LHCN-M2 (cell line): ENCODE data around the gene ADGRB2. TPM values are rescaled to one million over a fixed set of nuclear protein-coding genes. Genes with fewer than 3 reads are reported as not detected.

Experiments
- DNase-seq: peaks from one replicate; pipeline ENCODE4 v3.0.0-alpha.2; 2012; ENCODE audit warnings: low read depth
- total RNA-seq: library from RNA; depleted of rRNA; stranded (reverse); fragments of >200 nt; gene quantifications from 2 replicates; pipeline ENCODE4 v1.2.3, GENCODE V29; 2014

ADGRB2 gene
- total RNA-seq, 1 experiment from 2014 or later: 22.6 TPM

DNA sequence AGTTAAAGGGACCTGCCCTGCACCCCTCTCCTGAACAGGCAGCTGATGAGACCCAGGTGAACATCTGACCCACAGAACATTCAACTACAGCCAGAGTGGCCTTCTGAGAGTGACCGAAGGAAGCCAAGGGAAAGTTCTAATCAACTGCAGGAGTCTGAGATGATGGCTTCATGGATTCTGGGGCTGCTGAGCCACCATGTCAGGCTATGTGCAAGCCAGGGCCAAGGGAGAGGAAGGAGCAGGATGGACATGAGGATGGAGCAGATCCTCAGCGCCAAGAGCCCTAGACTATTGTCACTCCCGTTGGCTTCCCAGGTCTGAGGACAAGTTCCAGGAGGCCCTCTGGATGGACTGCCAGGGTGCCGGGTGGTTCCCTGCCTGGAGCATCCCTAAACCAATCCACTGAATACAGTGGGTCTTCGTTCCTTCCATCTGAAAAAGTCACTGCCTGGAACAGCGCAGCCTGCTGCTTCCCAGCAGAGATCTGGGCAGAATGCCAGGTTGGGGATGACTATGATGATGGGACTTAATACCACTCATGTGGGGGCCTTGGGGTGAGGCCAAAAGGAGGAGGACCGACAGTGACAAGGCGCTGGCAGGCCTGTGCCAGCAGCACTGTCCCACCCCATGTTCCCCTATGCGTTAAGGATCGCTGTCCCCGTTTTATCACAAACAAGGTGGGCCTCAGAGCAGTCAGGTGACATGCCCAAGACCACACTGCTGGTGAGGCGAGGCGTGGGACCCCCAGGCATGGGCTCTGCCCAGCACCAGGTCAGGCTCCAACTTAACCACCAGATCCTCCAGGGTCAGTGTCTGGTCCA, 31.9 kb upstream of the ADGRB2 start:
- peak; percentile 64 for DNase-seq

DNA sequence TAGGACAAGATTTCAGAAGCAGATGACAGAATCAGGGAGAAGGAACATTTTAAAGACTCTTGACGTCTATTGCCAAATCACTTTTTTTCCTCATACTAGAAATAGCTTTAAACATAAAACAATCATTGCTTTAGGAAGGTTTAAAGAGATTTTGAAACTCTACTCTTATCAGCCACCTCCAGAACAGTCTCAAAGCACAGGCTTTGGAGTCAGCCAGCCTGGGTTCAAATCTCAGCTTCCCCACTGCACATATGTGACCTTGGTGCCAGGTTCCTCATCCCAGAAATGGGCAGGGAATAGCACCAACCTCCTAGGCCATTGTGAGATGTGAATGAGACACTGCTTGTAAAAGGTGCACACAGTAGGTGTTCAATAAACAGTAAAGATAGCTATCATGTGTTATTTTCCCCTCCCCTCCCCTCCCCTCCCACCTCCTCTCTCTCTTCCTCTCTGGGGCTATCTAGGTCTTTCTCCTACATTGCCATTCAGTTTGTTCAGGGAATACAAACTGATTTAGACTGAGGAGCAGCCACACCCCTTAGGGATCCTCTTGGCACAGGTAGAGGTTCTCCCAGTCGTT, 31.0 kb upstream of the ADGRB2 start:
- DNase-seq: no peak

DNA sequence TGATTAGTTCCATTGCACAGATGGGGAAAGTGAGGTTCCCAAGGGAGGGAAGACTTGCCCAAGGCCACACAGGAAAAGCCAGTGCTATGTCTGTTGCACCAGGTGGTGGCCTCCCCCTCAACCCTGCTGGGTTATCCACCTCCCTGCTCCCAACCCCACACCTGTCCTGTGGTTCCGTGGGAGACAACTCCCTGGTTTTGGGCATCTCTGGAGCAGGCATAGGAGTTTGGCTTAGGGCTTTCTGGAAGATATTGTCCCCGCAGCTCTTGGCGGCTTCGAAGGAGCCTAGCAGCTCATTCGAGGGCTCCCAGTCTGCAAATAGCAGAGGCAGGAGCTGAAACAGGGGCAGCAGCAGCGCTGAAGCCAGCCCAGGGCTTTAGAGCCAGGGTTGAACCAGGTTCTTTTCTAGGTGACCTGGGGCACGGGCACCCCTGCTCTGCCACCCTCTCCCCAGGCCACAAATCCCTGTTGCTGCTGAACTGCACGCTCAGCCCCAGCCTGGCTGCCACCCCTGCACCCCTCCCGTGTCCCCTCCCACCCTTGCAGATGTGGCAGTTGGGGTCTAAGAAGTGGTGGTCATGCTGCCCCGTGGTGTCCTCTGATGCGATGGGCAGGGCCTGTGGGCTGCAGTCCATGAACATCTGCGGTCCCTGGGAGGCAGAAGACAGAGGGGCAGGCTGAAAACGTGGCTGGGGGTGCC, 29.6 kb upstream of the ADGRB2 start:
- no peak for DNase-seq

DNA sequence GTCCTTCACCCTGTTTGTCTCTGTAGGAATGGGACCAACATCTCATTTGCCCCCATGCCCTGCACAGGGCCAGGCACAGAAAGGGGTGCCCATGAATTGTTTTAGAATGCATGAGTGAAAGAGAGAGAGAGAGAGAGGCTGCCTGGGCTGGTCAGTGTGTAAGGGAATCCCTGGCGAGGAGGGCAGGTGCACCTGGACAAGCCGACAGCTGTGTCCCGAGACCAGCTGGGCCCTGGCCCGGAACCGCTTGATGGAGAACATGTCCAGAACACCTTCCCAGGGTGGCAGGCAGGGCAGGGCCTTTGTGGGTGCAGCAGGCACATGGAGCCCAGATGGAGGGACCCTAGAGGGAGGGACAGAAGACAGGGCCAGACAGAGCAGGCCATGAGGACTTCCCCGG, 28.9 kb upstream of the ADGRB2 start:
- no peak for DNase-seq

DNA sequence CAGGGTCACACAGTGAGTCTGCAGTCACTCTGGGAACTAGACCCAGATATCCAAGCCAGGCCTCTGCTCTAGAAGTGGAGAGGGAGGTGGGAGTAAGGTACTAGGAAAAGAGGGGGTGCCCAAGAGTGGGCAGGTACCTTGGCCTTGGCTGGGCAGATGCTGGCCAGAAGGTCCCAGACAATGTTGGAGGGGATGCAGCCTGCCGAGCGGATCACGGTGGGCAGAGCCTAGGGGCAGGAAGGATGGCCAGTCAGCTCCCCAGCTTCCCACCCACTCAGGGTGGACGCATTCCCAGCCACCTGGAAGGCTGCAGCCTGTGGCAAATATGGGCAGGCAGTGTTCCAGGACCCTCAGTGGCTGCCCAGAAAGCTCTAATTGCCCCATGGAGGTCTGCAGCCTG, 28.4 kb upstream of the ADGRB2 start:
- DNase-seq: no peak

DNA sequence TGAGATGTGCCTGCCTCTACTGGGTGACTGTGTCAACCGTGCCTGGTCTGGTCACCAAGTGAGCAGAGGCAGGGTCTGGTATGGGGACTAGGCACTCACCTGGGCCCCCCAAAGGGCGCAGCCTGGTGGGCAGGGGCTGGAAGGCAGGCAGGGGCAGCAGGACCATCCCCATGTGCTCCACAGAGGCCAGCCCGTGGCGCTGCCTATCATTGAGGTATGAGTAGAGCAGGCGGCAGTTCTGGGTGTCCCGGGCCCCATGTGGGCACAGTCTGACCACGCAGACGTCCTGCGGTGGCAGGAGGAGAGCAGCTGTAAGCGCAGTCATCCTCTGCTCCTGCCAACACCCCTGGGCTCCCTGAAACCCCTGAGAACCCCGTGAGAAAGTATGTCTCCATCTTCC, 28.0 kb upstream of the ADGRB2 start:
- no peak for DNase-seq

DNA sequence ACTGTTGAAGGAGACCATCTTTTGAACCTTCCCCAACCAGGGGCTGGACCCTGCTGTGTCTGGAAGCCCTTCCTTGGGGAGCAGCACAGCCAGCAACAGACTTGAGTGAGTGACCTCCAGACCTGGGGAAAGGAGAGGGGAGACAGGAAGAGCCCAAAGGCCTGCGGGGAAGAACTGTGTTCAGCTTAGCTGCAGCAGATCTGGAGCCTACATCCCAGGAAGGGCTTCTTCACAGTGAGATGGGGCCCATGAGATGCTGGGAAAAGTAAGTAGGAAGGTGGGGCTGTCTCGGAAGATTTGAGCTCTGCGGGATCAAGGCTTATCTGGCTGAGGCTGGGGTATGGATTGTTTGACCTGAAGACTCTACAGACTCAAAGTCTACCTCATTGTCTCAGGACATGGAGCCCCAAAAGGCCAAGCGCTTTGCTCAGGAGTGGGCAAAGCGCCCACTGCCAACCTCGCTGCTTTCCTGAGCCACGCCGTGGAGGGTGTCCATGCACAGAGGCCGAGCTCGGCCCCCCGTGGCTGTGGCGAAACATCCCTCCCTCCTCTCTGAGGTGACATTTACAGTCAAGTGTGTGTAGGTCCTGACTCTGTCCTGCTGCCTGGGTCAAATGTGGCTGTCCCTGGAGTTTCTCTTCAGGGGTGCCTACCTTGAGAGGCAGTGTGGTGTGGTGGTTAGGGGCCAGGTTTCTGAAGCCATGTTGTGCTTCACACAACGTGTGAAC, 27.2 kb upstream of the ADGRB2 start:
- DNase-seq: no peak

DNA sequence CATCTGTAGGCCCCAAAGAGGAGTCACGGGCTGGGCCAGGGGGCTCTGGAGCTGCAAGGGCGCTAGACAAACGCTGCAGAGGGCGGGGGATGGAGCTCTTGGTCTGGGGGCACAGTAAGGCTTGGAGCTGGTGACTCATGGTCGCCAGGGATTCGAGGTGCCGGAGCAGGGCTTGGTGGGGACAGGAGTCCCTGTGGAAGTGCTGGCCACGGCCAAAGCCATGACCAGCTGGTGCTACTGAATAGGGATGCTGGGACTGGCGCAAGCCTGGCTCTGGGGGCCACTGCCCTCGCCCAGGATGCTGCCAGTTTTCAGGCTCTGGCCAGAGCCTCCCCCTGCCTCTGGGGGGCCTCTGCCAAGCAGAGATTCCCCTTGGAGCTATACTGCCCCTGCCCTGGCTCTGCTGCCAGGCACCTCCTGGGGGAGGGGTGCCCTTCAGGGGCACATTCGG, 26.5 kb upstream of the ADGRB2 start:
- no peak for DNase-seq

DNA sequence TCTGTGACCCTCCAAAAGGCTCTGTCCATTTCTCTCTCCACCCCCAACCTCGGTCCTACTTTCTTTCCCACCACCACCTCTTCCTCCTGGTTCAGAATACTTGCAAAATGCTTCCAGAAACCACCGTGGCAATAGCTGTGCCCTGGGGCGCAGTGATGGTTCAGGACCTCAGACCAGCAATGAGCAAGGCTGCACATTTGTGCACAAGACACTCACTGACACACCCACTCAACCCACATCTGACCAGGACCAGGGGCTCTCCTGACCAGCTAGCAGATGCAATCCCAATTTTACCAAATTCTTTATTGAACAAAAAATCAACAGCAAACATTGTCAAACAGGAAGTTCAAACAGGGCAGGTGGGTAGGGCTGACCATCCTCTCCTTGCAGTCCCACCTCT, 26.0 kb upstream of the ADGRB2 start:
- DNase-seq: no peak

DNA sequence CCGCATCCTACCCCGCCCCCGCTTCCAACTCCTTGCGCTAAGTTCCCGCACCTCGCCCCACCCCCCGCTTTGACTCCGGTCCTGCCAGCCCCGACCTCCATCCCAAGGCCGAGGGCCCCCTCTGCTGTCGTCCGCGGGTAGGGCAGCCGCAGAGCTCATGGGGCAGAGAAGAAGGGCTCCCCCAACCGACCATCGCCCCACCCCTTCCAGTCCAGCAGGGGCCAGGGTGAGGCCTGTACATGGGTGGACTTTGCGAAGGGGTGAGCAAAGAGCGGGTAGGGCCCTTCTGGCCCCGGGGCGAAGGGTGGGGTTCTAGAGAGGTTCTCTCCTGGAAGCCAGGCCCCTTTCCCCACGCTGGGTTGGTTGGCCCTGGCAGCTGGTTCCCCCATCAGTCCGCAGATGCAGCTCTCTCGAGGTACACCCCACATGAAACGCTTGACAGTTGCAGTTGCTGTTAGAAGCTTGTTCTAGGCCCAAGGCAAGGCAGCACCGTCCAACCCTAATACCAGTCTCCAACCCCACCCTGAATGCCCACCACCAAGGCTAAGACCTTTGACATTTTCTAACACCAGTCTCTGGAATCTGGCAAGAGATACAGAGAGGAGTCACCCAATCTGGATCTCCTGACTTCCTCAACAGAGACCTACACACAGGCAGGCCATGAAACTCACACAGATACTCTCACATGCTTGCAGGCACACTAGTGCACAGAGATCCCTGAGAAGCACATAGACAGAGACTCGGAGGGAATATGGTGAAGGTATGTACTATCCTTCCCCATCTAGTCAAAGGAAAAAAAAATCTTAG, 25.3 kb upstream of the ADGRB2 start:
- DNase-seq: peak; percentile 83

DNA sequence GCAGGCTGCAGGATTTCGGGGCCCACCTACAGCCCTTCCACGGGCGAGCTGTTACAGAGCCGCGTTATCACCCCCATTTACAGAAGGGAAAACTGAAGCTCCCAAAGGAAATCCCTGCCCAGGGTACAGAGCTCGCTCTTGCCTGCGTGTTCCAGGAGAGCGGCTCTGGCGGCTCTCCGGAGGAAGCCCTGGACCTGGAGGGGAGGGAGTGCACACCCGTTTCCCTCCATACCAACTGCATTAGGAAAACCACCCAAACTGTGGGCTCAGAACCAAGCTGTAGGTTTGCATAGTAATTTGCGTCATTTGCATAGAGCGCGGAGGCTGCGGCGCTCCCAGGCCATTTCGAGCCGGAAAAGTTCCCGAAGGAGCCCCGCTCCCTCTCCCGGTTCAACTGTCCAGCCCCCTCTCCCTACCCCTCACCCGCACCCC, 24.7 kb upstream of the ADGRB2 start:
- DNase-seq: peak; percentile 55

DNA sequence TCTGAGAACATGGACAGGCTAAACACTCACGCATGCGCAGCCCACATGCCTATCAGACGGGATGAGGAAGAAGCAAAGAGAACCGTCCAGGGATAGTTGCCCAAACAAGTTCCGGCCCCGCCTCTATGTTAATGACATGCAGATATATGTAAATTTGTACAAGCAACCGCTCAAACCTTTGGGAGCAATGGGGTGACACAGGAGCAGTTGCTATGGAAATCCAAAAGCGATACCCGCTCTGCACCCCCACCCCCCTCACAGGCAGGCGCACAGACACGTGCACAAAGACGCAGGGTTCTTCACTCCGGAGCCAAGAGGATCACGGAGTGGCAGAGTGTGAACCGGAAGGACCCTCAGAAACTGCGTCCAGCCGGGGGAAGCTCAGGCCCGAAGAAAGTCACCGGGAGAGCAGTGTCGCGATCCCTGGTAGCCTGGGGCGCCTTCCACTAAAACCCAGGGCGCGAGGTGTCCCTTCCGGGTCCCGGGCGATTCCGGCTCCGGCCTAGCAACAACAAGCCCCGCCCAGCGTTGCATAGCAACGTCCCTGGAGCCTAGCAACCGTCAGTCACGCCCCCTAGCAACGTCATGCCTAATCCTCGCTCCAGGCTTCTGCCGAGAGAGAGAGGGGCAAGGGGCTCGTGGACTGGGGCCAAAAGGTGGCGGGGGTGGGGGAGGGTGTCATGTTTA, 24.1 kb upstream of the ADGRB2 start:
- DNase-seq: peak; percentile 89

DNA sequence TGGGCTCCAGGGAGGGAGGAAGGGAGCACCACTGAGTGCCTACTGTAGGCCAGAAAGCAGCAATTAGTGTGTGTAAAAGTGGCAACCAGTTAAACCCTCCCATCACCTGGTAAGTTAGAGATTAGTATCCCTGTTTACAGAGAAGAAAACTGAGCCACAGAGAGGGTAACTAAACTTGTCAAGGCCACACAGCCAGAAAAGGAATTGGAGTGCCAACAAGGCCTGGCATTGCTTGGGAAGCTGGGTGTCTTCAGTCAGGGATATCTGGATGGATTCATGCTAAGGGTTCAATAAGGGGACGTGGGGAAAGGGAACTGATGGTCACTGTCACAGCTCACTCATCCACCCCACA, 23.6 kb upstream of the ADGRB2 start:
- no peak for DNase-seq

DNA sequence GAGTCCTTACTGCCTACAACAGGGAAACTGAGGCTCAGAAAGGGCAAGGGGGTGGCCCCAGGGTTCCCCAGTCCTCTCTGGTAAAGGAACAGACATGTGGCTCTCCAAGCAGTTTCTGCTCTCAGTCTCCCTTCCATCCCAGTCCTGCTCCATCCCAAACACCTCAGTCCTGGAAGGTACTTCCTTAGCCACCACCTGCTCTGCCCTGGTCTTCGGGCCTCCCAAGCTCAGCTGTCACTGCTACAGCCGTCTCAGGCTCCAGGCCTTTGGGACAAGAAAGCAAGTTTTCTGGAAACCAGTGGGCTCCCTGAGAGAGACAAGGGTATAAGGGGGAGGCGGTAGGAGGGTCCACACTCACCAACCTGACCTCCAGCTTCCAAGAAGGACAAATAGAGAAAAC, 23.1 kb upstream of the ADGRB2 start:
- DNase-seq: no peak

DNA sequence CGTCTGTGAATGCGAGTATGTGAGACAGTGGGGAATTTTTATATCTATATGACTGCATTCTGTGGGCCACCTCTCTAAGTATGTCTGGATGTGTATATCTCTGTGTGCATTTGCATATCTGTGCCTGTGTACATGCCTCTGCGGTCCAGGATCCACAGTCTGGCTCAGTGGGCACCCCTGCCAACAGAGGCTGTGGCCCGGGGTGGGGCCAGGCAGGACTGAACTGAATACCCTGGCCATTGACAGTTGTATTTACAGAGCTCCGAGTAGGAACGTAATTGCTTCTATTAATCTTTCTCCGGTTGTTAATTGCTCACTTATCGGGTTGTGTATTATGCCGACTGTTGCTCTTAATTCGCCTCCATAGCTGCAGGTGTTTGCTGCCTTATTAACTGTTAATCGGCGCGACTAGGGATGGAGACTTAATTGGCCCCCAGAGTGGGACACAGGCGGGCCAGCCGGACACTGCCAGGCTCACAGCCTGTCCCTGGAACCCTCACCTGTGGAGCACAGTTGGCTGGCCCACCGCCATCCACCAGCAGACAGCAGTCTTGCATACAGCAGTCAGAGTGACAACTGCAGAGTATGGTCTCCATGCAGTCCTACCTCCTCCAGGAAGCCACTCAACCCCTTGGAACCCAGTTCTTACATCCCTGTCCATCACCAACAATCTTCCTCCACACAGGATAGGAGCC, 22.4 kb upstream of the ADGRB2 start:
- DNase-seq: no peak

DNA sequence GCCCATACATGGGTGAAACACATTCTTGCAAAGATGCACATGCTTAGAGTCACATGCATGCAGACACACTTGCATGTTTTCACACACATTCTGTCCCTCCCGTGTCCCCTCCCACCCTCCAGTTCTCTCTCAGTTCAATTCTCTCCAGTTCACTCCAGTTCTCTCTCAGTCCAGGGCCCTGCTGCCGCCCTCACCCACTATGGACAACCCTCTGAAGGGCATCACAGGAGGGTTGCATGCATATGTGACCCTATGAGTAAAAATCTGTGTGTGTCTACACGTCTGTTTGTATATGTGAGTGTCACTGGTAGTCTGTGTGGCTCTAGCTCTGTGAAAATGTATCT, 21.8 kb upstream of the ADGRB2 start:
- no peak for DNase-seq

DNA sequence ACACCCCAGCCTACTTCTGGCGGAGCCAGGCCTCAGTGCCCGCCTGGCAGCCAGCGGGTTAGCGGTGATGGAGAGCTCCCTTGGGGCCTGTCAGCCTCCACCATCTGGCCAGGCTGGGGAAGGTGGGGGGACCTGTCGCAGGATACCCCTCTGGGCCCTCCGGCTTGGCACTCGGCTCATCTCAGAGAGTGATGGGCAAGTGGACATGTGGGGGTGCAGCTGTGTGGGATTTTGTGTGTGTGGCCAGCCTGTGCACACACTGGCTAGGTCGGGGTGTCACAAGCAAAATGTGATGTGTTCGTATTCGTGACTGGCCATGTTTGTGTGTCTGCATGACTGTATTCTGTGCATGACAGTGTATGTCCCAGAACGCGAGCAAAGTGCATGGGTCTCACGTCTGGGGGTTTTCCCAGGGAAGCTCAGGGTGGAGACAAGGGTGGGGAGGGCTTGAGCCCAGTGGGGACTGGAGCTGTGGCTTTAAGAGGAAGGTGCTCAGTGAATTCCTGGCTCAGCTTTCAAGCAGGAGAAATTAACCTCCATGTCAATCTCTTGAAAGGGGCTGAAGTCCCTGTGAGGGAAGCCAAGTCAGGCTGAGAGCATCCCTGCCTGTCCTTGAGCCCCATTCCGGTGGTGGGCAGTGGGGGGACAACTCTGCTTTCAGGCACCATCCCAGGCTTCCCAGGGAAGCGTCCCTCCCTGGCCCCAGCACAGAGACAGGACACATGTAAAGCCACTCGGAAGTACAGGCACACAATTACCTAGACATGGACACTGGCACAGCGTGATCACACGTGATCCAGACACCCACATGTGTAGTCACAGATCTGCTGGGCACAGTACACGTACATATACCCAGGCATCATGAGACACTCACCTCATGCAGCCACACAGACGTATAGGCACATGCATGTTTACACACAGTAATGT, 21.1 kb upstream of the ADGRB2 start:
- no peak for DNase-seq

DNA sequence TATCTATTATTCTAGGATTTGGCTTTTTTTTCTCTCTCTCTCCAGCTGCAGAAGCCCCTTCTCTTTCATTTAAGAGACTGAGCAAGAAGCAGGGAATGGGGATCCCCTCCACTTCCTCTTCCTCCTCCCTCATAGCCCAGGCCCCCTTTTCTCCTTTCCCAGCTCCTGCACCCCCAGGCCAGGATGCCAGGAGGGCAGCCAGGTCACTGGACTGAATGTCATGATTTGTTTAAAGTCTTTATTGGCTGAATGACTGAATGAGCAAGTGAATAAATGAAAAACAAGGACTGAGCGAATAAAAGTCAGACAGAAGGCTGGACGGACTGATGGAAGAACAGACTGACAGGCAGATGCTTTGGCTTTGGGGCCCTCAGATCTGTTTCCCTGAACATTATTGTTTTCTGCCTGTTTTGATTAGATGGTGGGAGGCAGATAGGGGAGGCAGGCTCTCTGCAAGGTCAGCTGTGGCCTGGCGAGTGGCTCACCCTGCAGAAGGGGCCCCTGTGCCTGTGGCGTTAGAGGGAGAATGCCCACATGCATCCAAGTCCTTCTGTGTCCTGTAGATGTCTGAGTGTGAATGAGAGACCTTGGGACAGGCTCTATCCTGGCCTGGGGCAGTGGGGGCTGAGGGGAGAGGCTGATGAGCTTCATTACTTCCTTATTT, 20.3 kb upstream of the ADGRB2 start:
- DNase-seq: no peak

DNA sequence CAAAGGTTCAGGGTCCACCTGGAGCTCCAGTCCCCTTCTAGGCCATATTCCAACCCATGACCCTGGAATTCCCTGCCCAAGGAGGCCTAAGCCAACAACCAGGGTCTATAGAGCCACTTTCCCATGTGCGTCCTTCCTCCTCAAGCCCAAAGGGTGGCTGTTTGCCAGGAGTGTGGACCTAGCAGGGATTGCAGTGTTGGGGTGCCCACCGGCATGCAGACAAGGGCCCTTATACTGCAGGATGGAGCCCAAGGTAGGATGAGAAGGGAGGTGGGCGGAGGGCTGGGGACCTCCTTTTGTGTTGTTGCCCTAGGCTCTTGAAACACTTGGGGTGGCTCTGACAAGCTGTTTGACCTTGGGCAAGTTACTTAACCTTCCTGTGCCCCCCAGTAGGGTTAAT, 19.7 kb upstream of the ADGRB2 start:
- no peak for DNase-seq
